ENCODE measurements around the gene KCTD8. TPM values are rescaled to one million over a fixed set of nuclear protein-coding genes. Genes with fewer than 3 reads are reported as not detected.

The KCTD8 gene
- polyA plus RNA-seq, 1 donor from 2014 or later = 0.71 TPM

DNA sequence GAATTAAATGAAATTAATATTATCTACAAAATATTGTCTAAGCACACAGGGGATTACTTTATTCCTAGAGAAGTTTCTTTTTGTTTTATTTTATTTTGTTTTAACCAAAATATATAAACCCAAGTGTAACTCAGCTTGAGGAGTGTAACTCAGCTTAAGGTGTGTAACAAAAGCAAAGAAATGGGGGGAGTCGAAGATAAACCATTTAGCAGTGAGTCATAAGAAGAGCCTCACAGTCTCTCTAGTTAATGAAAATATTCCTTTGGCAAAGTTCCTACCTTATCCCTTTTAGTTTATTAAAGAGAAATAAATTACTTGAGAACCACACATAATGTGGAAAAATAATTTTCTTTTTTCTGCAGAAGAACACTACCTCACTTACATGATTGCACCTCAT is 261.8 kb downstream of the KCTD8 start:
- H4K20me1 ChIP-seq (ENCODE audit: insufficient read depth) = no peaks in the 10 kb centered on the region
- no peak overlapping the region for H3K4me3 ChIP-seq (ENCODE audit: low read length)
- H3K4me2 ChIP-seq (ENCODE audit: low read length) = no peak overlapping the region
- H3K9ac ChIP-seq (ENCODE audit: low read length) = no peak overlapping the region
- H3K36me3 ChIP-seq (ENCODE audit: insufficient read depth, low read length) = no peaks in the 10 kb centered on the region
- no peak overlapping the region for H2AFZ ChIP-seq (ENCODE audit: low read depth, low read length)
- no peak overlapping the region for H3K27ac ChIP-seq (ENCODE audit: low read length)
- no peaks in the 10 kb centered on the region for H3K27me3 ChIP-seq (ENCODE audit: insufficient read depth, low read depth, low read length)
- peaks cover 4% of the 10 kb centered on the region for H3K9me2 ChIP-seq (ENCODE audit: insufficient read depth, low read length)
- no peak for TF ChIP-seq TAF1 (IDR thresholded peaks at IDR 0.05; ENCODE audit: low read depth)
- no peak for TF ChIP-seq MXI1 (conservative IDR thresholded peaks at IDR 0.05; ENCODE audit: poor library complexity, severe bottlenecking)
- no peak for TF ChIP-seq EZH2 (IDR thresholded peaks at IDR 0.05; ENCODE audit: borderline replicate concordance, insufficient read depth, low read length, poor library complexity, severe bottlenecking)
- no peak for TF ChIP-seq POLR2AphosphoS5 (IDR thresholded peaks at IDR 0.05)
- TF ChIP-seq, protein P1, sequence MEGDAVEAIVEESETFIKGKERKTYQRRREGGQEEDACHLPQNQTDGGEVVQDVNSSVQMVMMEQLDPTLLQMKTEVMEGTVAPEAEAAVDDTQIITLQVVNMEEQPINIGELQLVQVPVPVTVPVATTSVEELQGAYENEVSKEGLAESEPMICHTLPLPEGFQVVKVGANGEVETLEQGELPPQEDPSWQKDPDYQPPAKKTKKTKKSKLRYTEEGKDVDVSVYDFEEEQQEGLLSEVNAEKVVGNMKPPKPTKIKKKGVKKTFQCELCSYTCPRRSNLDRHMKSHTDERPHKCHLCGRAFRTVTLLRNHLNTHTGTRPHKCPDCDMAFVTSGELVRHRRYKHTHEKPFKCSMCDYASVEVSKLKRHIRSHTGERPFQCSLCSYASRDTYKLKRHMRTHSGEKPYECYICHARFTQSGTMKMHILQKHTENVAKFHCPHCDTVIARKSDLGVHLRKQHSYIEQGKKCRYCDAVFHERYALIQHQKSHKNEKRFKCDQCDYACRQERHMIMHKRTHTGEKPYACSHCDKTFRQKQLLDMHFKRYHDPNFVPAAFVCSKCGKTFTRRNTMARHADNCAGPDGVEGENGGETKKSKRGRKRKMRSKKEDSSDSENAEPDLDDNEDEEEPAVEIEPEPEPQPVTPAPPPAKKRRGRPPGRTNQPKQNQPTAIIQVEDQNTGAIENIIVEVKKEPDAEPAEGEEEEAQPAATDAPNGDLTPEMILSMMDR (IDR thresholded peaks at IDR 0.05; ENCODE audit: poor library complexity, severe bottlenecking) = no peak
- TF ChIP-seq EP300 (conservative IDR thresholded peaks at IDR 0.05; ENCODE audit: poor library complexity, severe bottlenecking) = no peak
- TF ChIP-seq RAD21 (conservative IDR thresholded peaks at IDR 0.05) = no peak
- TF ChIP-seq, protein P2, sequence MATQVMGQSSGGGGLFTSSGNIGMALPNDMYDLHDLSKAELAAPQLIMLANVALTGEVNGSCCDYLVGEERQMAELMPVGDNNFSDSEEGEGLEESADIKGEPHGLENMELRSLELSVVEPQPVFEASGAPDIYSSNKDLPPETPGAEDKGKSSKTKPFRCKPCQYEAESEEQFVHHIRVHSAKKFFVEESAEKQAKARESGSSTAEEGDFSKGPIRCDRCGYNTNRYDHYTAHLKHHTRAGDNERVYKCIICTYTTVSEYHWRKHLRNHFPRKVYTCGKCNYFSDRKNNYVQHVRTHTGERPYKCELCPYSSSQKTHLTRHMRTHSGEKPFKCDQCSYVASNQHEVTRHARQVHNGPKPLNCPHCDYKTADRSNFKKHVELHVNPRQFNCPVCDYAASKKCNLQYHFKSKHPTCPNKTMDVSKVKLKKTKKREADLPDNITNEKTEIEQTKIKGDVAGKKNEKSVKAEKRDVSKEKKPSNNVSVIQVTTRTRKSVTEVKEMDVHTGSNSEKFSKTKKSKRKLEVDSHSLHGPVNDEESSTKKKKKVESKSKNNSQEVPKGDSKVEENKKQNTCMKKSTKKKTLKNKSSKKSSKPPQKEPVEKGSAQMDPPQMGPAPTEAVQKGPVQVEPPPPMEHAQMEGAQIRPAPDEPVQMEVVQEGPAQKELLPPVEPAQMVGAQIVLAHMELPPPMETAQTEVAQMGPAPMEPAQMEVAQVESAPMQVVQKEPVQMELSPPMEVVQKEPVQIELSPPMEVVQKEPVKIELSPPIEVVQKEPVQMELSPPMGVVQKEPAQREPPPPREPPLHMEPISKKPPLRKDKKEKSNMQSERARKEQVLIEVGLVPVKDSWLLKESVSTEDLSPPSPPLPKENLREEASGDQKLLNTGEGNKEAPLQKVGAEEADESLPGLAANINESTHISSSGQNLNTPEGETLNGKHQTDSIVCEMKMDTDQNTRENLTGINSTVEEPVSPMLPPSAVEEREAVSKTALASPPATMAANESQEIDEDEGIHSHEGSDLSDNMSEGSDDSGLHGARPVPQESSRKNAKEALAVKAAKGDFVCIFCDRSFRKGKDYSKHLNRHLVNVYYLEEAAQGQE (IDR thresholded peaks at IDR 0.05; ENCODE audit: borderline replicate concordance) = no peak
- no peak for TF ChIP-seq SMC3 (conservative IDR thresholded peaks at IDR 0.05; ENCODE audit: poor library complexity)
- no peaks in the 10 kb centered on the region for H3F3A ChIP-seq (ENCODE audit: insufficient read depth, low read length, poor library complexity, severe bottlenecking)
- H3K9me3 ChIP-seq (ENCODE audit: low read length) = no peaks in the 10 kb centered on the region
- H3K79me2 ChIP-seq (replicated peaks; ENCODE audit: insufficient read depth, low read length) = no peaks in the 10 kb centered on the region

- H3F3A ChIP-seq (ENCODE audit: insufficient read depth, low read length, poor library complexity, severe bottlenecking) = no peaks in the 10 kb centered on the region
- H3K27ac ChIP-seq (ENCODE audit: low read length) = no peak overlapping the region
- no peak overlapping the region for H2AFZ ChIP-seq (ENCODE audit: low read depth, low read length)
- no peaks in the 10 kb centered on the region for H3K36me3 ChIP-seq (ENCODE audit: insufficient read depth, low read length)
- peaks cover 4% of the 10 kb centered on the region for H3K9me2 ChIP-seq (ENCODE audit: insufficient read depth, low read length)
- H3K79me2 ChIP-seq (replicated peaks; ENCODE audit: insufficient read depth, low read length) = no peaks in the 10 kb centered on the region
- H3K9ac ChIP-seq (ENCODE audit: low read length) = no peak overlapping the region
- TF ChIP-seq EZH2 (IDR thresholded peaks at IDR 0.05; ENCODE audit: borderline replicate concordance, insufficient read depth, low read length, poor library complexity, severe bottlenecking) (no peak), RAD21 (conservative IDR thresholded peaks at IDR 0.05) (no peak), TAF1 (IDR thresholded peaks at IDR 0.05; ENCODE audit: low read depth) (no peak), SMC3 (conservative IDR thresholded peaks at IDR 0.05; ENCODE audit: poor library complexity) (no peak), MXI1 (conservative IDR thresholded peaks at IDR 0.05; ENCODE audit: poor library complexity, severe bottlenecking) (no peak), POLR2AphosphoS5 (IDR thresholded peaks at IDR 0.05) (no peak), EP300 (conservative IDR thresholded peaks at IDR 0.05; ENCODE audit: poor library complexity, severe bottlenecking) (no peak)
- TF ChIP-seq, protein P1 (IDR thresholded peaks at IDR 0.05; ENCODE audit: poor library complexity, severe bottlenecking) = no peak
- TF ChIP-seq, protein P2 (IDR thresholded peaks at IDR 0.05; ENCODE audit: borderline replicate concordance) = no peak
- no peak overlapping the region for H3K4me3 ChIP-seq (ENCODE audit: low read length)
- no peaks in the 10 kb centered on the region for H3K9me3 ChIP-seq (ENCODE audit: low read length)
- no peak overlapping the region for H3K4me2 ChIP-seq (ENCODE audit: low read length)
- H3K27me3 ChIP-seq (ENCODE audit: insufficient read depth, low read depth, low read length) = no peaks in the 10 kb centered on the region
- H4K20me1 ChIP-seq (ENCODE audit: insufficient read depth) = no peaks in the 10 kb centered on the region
Measured at GRCh38 chr4:44186096-44186849, 262.3 kb downstream of the KCTD8 start.
